ENCODE data around the gene ZNF334.

ZNF334 gene

GRCh38 chr20:46509523-46509922 lies 3.8 kb downstream of the ZNF334 start:
- H3K4me3 ChIP-seq (replicated peaks; ENCODE audit: low read depth, low read length), result no peak overlapping the region
- no peak for TF ChIP-seq CTCF (IDR thresholded peaks at IDR 0.05; ENCODE audit: low read depth, low read length, missing control alignments)
- DNase-seq (ENCODE audit: extremely low read depth, low read depth), result no peak

- no peak for TF ChIP-seq CTCF (IDR thresholded peaks at IDR 0.05; ENCODE audit: low read depth, low read length, missing control alignments)
- no peak overlapping the region for H3K4me3 ChIP-seq (replicated peaks; ENCODE audit: low read depth, low read length)
- DNase-seq (ENCODE audit: extremely low read depth, low read depth), result no peak
Observed at GRCh38 chr20:46507760-46508407, 5.5 kb downstream of the ZNF334 start.

GRCh38 chr20:46505506-46505905 lies 7.9 kb downstream of the ZNF334 start:
- H3K4me3 ChIP-seq (replicated peaks; ENCODE audit: low read depth, low read length), result no peak overlapping the region
- DNase-seq (ENCODE audit: extremely low read depth, low read depth), result no peak
- no peak for TF ChIP-seq CTCF (IDR thresholded peaks at IDR 0.05; ENCODE audit: low read depth, low read length, missing control alignments)

- no peak for DNase-seq (ENCODE audit: extremely low read depth, low read depth)
- no peak for TF ChIP-seq CTCF (IDR thresholded peaks at IDR 0.05; ENCODE audit: low read depth, low read length, missing control alignments)
- H3K4me3 ChIP-seq (replicated peaks; ENCODE audit: low read depth, low read length), result no peak overlapping the region
Observed at GRCh38 chr20:46501961-46502360, 11.4 kb downstream of the ZNF334 start.

- no peak for TF ChIP-seq CTCF (IDR thresholded peaks at IDR 0.05; ENCODE audit: low read depth, low read length, missing control alignments)
- no peak overlapping the region for H3K4me3 ChIP-seq (replicated peaks; ENCODE audit: low read depth, low read length)
- DNase-seq (ENCODE audit: extremely low read depth, low read depth), result no peak
Observed at GRCh38 chr20:46501337-46501942, 11.9 kb downstream of the ZNF334 start.

- no peak for DNase-seq (ENCODE audit: extremely low read depth, low read depth)
- TF ChIP-seq CTCF (IDR thresholded peaks at IDR 0.05; ENCODE audit: low read depth, low read length, missing control alignments), result no peak
- H3K4me3 ChIP-seq (replicated peaks; ENCODE audit: low read depth, low read length), result no peak overlapping the region
Observed at GRCh38 chr20:46494077-46494476, 19.3 kb downstream of the ZNF334 start.

Measured in HFF-Myc (cell line).